Body of pancreas (tissue), 4 donors: ENCODE results near the gene KCTD20. TPM values are rescaled to one million over a fixed set of nuclear protein-coding genes. Genes with fewer than 3 reads are reported as not detected.

ENCODE experiments used
- ATAC-seq: fragments of 150-250 bp; one replicate; pipeline ENCODE4 v1.9.1; 2016
- DNase-seq, 4 donors: peaks; one replicate each; pipeline ENCODE4 v3.0.0-alpha.2; 2019
- H3K27ac ChIP-seq, 4 donors: fragments of 200-600 bp; sonication (generic); 1 replicate in 3 of 4; 2 replicates in 1 of 4; pipeline versions ENCODE4 v1.5.1 to v1.6.1; 2016 to 2019; ENCODE audit warnings: mild to moderate bottlenecking in 1 of 4, mixed read lengths in 1 of 4, moderate library complexity in 1 of 4
- H3K27me3 ChIP-seq, 2 donors: fragments of 200-600 bp; sonication (generic); one replicate each; pipeline ENCODE4 v1.6.0; 2016; ENCODE audit warnings: mild to moderate bottlenecking in 1 of 2
- H3K36me3 ChIP-seq, 2 donors: fragments of 200-600 bp; sonication (generic); replicated peaks in 1 of 2; 2 replicates each; pipeline ENCODE4 v1.5.1; 2016; ENCODE audit warnings: low read depth in 2 of 2; ENCODE audit not compliant: insufficient read depth in 1 of 2
- H3K4me1 ChIP-seq: fragments of 200-600 bp; sonication (generic); one replicate; pipeline ENCODE4 v1.6.0; 2016
- H3K4me3 ChIP-seq, 2 donors: fragments of 200-600 bp; sonication (generic); 1 replicate in 1 of 2; 2 replicates in 1 of 2; pipeline ENCODE4 v1.5.1; 2016 to 2019
- H3K9me3 ChIP-seq, 3 donors: fragments of 200-600 bp; sonication (generic); 1 replicate in 2 of 3; 2 replicates in 1 of 3; pipeline ENCODE4 v1.5.1; 2016
- POLR2A ChIP-seq, 3 donors: fragments of 450-650 bp; IDR thresholded peaks; one replicate each; pipeline ENCODE4 v1.6.1; 2016; ENCODE audit warnings: antibody characterized with exemption in 3 of 3, mild to moderate bottlenecking in 2 of 3
- WGBS, 2 donors: methylation state at CpG; one replicate each; pipeline ENCODE4 v1.1.5; 2017; 5-methylcytosine and 5-hydroxymethylcytosine counted together
- intact Hi-C: fragments of 100-400 bp; cut with DNase I; formaldehyde crosslinking; loops from one replicate; pipeline ENCODE4 v1.15.1; 2023
- total RNA-seq, 2 donors: library from RNA; depleted of rRNA; stranded (reverse); fragments of >200 nt; gene quantifications; one replicate each; pipeline ENCODE4 v1.1.0, GENCODE V29; 2016
- TF ChIP-seq, protein P1 (sequence below), 7 experiments: fragments of 450-650 bp in 4 of 7; fragments of 200-600 bp in 3 of 7; sonication (generic) in 3 of 7; IDR thresholded peaks; one replicate each; pipeline ENCODE4 v1.5.1; 2016 to 2019; ENCODE audit warnings: antibody characterized with exemption in 7 of 7

KCTD20 gene
- total RNA-seq, 2 donors from 2014 or later: 15.5 to 16.6 TPM

DNA sequence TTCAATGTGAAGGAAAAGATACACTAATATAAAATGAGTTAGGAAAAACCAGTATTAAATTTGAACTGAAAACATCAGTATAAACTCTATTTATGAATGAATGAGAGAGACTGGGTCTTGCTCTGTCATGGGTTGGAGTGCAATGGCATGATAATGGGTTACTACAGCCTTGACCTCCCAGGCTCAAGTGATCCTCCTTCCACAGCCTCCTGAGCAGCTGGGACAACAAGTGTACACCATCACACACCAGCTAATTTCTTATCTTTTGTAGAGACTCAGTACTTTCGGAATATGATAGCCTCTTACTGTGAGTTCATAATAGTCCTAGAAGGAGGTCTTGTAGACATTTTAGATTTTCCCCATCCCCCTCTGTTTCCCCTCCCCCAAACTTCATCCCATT lies 21.4 kb downstream of the KCTD20 start:
- DNase-seq (no peak), ATAC-seq (no peak)
- intact Hi-C loops: no loop called here
- H3K27me3 ChIP-seq: no peaks in the 10 kb centered on the region
- WGBS, 2 donors: 64 to 78% methylated on average over 1 of the region's 1 CpG
- peaks cover 4% of the 10 kb centered on the region for H3K4me1 ChIP-seq
- H3K4me3 ChIP-seq: no peak overlapping the region
- TF ChIP-seq, protein P1, sequence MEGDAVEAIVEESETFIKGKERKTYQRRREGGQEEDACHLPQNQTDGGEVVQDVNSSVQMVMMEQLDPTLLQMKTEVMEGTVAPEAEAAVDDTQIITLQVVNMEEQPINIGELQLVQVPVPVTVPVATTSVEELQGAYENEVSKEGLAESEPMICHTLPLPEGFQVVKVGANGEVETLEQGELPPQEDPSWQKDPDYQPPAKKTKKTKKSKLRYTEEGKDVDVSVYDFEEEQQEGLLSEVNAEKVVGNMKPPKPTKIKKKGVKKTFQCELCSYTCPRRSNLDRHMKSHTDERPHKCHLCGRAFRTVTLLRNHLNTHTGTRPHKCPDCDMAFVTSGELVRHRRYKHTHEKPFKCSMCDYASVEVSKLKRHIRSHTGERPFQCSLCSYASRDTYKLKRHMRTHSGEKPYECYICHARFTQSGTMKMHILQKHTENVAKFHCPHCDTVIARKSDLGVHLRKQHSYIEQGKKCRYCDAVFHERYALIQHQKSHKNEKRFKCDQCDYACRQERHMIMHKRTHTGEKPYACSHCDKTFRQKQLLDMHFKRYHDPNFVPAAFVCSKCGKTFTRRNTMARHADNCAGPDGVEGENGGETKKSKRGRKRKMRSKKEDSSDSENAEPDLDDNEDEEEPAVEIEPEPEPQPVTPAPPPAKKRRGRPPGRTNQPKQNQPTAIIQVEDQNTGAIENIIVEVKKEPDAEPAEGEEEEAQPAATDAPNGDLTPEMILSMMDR (IDR thresholded peaks at IDR 0.05): no peak
- TF ChIP-seq POLR2A (IDR thresholded peaks at IDR 0.05): no peak
- H3K9me3 ChIP-seq: peaks cover 0 to 3% (median 0%) of the 10 kb centered on the region in 3 donors
- no peak overlapping the region for H3K27ac ChIP-seq
- H3K36me3 ChIP-seq: no peaks in the 10 kb centered on the region

DNA sequence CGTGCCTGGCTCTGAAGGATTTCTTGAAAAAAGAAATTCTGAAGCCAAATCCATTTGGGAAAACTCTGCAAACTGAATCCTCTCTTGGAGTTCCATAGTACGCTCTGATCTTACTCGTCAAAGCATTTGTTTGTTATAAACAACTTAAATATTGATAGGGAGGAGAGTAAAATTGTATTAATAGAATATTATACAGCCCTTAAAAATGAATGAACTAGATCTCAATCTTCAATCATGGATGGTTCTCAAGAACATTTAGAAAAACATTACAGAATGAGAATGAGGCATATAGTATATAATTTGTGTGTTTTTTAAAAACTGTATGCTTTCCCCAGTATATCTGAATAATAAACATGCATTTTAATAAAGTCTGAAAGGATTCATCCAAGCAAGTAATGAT lies 24.8 kb downstream of the KCTD20 start:
- DNase-seq (no peak), ATAC-seq (no peak)
- Histone ChIP-seq H3K4me1 (no peaks in the 10 kb centered on the region), H3K36me3 (peaks cover 0 to 2% of the 10 kb centered on the region in 2 donors), H3K27ac (no peak overlapping the region), H3K9me3 (peaks cover 0 to 3% (median 0%) of the 10 kb centered on the region in 3 donors), H3K27me3 (no peaks in the 10 kb centered on the region), H3K4me3 (no peak overlapping the region)
- intact Hi-C loops: no loop called here
- 94 to 97% methylated on average over 3 of the region's 3 CpGs for WGBS, 2 donors
- TF ChIP-seq, protein P1 (IDR thresholded peaks at IDR 0.05): no peak
- TF ChIP-seq POLR2A (IDR thresholded peaks at IDR 0.05): no peak

DNA sequence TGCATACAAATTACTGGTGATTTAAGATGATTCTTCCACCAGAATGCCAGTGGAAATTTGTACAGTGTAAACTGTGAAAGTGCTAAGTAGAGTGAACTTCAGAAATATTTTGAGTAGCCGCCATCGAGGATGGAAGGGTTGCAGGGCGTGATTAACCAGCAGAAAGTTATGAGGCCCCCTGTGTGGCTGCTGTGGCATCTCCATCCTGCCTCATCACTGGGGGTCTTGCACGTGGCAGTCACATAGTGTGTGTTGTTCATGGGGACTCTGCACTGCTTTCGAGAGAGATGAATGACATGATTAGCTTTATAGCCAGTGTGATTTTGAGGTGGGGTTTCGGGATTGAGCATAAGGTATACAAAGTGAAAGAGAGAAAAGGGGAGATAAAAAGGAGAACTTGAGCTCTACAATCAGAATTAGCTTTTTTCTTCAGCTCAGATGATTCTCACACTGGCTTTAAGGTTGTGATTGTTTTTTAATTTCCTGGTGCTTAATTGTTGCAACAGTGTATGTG lies 26.4 kb downstream of the KCTD20 start:
- ATAC-seq: no peak
- Histone ChIP-seq H3K4me1 (no peaks in the 10 kb centered on the region), H3K27ac (no peak overlapping the region), H3K36me3 (peaks cover 0 to 2% of the 10 kb centered on the region in 2 donors), H3K9me3 (peaks cover 0 to 3% (median 0%) of the 10 kb centered on the region in 3 donors), H3K27me3 (no peaks in the 10 kb centered on the region), H3K4me3 (no peak overlapping the region)
- TF ChIP-seq, protein P1 (IDR thresholded peaks at IDR 0.05): no peak
- TF ChIP-seq POLR2A (IDR thresholded peaks at IDR 0.05): no peak
- WGBS, 2 donors: 87 to 92% methylated on average over 6 of the region's 6 CpGs
- intact Hi-C loops: no loop called here
- DNase-seq: no peak

GRCh38 chr6:36469946-36470345 lies 27.1 kb downstream of the KCTD20 start:
- TF ChIP-seq, protein P1 (IDR thresholded peaks at IDR 0.05): no peak
- TF ChIP-seq POLR2A (IDR thresholded peaks at IDR 0.05): no peak
- H3K4me1 ChIP-seq: no peaks in the 10 kb centered on the region

GRCh38 chr6:36478051-36478526 lies 35.3 kb downstream of the KCTD20 start:
- no peaks in the 10 kb centered on the region for H3K9me3 ChIP-seq
- H3K27ac ChIP-seq: no peak overlapping the region
- no peak overlapping the region for H3K4me3 ChIP-seq
- H3K27me3 ChIP-seq: no peaks in the 10 kb centered on the region
- no peak for TF ChIP-seq POLR2A (IDR thresholded peaks at IDR 0.05)
- TF ChIP-seq, protein P1 (IDR thresholded peaks at IDR 0.05): no peak
- intact Hi-C loops: no loop called here
- H3K4me1 ChIP-seq: no peaks in the 10 kb centered on the region
- peaks cover 6 to 9% of the 10 kb centered on the region in 2 donors for H3K36me3 ChIP-seq
- ATAC-seq (no peak), DNase-seq (no peak)
- 89 to 98% methylated on average over 2 of the region's 2 CpGs for WGBS, 2 donors

More at GRCh38 chr6:36469946-36470345, 27.1 kb downstream of the KCTD20 start:
- Histone ChIP-seq H3K4me3 (no peak overlapping the region), H3K27me3 (no peaks in the 10 kb centered on the region), H3K9me3 (peaks cover 0 to 3% (median 0%) of the 10 kb centered on the region in 3 donors), H3K36me3 (peaks cover 0 to 4% of the 10 kb centered on the region in 2 donors), H3K27ac (no peak overlapping the region)
- intact Hi-C loops: no loop called here
- WGBS, 2 donors: 89 to 92% methylated on average over 3 of the region's 3 CpGs
- DNase-seq (no peak), ATAC-seq (no peak)
